GM12801 (cell line): ENCODE data around the gene IL11.

Experiments used
- TF ChIP-seq, protein P1 (sequence below): IDR thresholded peaks from one replicate; pipeline ENCODE4 v1.5.1; 2011; ENCODE audit warnings: control low read depth; ENCODE audit not compliant: insufficient read length; ENCODE audit errors: extremely low read depth

IL11 gene

DNA sequence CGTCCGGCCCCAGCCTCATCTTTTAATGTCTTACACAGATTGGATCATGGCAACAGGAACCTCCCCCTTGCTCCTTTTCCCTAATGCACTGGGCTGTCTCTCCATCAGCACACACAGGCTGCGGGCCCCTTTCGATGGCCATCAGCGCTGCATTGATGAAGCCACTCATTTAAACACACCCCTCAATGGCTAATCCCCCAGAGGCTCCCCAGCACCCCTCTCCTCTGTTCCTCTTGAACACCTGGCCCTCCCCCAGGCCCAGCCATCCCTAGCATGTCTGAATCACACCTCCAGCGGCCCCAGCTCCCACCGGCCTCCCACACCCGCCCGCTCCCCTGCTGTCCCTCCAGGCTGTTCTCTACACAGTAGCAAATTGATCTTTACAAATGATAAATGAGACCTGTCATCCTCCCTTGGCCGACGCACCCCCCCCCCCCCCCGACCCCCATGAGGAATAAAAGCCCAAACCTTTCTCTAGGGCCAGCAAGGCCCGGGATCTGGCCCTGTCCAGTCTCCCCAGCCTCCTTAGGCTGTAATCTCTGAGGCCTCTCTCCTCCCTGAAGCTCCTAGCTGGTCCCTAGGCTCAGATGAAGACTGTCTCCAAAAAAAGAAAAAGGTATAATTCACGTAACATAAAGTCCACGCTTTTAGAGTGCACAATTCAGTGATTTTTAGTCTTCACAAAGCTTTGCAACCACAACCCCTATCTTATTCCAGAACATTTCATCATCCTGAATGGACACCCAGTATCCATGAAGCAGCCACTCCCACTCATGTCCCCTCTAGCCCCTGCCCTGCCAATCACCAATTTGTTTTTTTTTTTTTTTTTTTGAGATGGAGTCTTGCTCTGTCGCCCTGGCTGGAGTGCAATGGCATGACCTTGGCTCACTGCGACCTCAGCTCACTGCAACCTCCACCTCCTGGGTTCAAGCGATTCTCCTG is 22.8 kb upstream of the IL11 start:
- TF ChIP-seq, protein P1, sequence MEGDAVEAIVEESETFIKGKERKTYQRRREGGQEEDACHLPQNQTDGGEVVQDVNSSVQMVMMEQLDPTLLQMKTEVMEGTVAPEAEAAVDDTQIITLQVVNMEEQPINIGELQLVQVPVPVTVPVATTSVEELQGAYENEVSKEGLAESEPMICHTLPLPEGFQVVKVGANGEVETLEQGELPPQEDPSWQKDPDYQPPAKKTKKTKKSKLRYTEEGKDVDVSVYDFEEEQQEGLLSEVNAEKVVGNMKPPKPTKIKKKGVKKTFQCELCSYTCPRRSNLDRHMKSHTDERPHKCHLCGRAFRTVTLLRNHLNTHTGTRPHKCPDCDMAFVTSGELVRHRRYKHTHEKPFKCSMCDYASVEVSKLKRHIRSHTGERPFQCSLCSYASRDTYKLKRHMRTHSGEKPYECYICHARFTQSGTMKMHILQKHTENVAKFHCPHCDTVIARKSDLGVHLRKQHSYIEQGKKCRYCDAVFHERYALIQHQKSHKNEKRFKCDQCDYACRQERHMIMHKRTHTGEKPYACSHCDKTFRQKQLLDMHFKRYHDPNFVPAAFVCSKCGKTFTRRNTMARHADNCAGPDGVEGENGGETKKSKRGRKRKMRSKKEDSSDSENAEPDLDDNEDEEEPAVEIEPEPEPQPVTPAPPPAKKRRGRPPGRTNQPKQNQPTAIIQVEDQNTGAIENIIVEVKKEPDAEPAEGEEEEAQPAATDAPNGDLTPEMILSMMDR: no peak

DNA sequence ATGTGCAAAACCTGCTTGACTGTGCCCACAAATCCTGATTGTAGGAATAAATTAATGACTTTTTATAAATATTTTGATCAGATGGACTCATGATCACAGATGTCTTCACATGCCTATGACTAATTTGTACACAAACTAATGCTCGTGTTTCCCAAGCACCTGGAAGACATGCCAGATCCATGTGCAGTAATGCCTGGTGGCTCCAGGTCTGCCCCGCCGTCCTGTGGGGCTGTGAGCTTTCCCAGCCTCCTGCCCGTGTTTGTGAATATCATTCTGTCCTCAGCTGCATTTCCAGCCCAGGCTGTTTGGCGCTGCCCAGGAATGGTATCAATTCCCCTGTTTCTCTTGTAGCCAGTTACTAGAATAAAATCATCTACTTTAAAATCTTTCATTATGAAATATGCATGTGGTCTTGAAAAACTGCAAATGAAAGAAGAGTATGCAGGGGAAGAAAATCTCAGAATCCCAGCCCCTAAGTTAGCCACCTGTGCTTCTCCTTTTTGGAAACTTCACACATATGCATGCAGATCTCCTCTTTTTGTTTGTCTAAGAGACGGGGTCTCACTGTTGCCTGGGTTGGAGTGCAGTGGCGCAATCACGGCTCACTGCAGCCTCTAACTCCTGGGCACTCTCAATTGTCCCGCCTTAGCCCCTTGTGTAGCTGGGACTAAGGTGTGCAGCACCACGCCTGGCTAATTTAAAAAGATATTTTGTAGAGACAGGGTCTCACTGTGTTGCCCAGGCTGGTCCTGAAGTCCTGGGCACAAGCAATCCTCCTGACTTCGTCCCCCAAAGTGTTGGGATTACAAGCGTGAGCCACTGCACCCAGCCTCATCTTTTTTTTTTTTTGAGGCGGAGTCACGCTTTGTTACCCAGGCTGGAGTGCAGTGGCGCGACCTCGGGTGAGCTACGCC is 21.7 kb upstream of the IL11 start:
- TF ChIP-seq, protein P1: no peak

DNA sequence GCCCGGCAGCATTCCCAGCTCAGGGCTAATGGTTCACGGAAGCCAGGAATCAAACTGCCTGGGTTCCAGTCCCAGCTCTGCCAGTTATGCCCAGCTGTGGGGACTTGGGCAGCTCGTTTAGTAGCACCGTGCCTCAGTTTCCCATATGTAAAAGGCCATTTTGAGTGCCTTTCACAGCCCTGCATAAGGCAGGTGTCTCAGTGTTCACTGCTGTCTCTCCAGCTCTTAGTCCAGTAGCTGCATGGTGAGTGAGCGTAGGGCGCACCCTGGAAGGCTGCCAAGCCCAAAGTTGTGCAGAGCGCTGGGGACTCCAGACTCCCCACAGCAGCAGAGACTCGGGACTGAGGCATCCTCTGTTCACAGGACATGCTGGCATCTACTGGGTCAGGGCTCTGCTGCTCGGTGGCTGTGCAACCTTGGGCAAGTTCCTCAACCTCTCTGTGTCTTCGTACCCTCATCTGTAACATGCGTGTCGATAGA is 21.0 kb upstream of the IL11 start:
- TF ChIP-seq, protein P1: no peak

DNA sequence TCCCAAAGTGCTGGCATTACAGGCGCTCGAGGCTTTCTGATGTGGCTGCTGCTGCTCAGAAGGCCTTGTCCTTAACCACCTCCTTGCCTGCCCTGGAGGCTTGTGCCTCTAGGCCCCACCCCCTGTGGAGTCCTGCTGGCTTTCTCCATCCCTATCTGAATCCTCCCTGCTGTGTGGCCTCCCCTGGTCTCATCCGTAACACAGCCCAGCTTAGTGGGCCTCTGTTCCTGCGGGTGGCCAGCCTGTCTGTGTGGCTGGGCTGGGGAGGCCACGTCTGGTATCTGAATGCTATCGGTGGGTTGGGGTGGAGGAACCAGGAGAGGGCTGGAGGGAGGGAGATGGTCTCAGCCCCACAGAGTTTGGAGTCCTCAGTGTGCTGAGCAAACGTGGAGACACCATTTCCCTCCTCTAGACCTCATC is 20.2 kb upstream of the IL11 start:
- TF ChIP-seq, protein P1: no peak

DNA sequence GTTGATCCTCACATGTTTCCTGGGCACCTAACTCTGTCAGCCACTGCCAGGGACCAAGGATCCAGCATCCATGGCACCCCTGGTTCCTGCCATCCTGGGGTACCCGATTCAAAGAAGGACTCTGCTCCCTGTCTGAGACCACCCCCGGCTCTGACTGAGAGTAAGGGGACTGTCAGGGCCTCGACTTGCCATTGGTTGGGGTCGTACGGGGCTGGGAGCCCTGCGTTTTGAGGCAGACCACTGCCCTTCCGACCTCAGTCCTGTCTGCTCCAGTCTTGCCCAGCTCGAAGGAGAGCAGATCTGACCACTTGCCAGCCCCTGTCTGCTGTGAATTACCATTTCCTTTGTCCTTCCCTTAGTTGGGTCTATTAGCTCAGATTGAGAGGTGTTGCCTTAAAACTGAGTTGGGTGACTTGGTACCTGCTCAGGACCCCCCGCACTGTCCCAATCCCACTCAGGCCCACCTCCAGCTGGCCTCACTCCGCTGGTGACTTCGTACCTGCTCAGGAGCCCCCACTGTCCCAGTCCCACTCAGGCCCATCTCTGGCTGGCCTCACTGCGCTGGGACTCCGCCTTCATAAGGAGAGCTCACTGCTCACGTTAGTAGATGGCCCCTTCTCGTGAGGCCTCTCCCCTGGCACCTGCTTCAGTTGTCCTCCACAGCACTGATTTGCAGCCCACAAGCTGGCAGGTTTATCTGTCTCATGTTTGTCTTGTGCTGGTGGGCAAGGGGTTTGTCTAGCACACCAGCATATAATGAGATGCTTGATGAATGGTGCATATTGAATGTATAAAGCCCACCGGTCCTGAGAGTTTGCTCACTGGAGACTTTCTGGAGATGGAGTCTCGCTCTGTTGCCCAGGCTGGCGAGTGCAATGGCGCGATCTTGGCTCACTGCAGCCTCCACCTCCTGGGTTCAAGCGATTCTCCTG is 19.4 kb upstream of the IL11 start:
- TF ChIP-seq, protein P1: no peak

DNA sequence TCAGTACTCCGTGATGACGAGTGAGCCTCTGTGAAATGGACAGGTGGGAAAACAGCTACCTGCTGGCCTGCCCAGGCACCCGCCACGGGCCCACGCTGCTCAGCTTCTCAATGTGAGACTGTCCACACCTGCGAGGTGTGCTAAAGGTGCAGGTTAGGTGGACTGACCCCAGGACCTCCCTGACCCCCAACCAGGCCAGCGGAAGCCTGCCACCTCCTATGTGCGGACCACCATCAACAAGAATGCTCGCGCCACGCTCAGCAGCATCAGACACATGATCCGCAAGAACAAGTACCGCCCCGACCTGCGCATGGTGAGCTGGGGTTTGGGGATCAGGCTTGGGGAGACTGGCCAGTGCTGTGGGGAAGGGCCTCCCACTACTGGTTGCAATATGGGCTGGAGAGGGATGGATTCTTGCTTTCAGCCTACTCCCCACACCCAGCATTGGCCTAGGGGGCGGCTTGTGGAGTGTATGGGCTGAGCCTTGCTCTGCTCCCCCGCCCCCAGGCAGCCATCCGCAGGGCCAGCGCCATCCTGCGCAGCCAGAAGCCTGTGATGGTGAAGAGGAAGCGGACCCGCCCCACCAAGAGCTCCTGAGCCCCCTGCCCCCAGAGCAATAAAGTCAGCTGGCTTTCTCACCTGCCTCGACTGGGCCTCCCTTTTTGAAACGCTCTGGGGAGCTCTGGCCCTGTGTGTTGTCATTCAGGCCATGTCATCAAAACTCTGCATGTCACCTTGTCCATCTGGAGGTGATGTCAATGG is 17.7 kb upstream of the IL11 start:
- TF ChIP-seq, protein P1: no peak
